Panc1 (cell line): ENCODE results near the gene MRPS12. TPM values are rescaled to one million over a fixed set of nuclear protein-coding genes. Genes with fewer than 3 reads are reported as not detected.
A peak's percentile ranks its signal among the peaks of the same experiment; 100 is the strongest.

Experiments used
- ATAC-seq: fragments of 200-7000 bp; cut with Tn5 transposase; 2 replicates; pipeline ENCODE4 v1.9.1; 2020; ENCODE audit warnings: mild to moderate bottlenecking, moderate library complexity
- BruUV-seq: library from RNA; stranded (reverse); fragments of 400-500 nt; replicated peaks from 2 replicates; lab custom pipeline; 2021; lab: Mats Ljungman, UMichigan
- CTCF ChIA-PET: fragments of 300-600 bp; sonication (Branson Sonifier 250); formaldehyde crosslinking; loops from one replicate; lab custom pipeline; 2022; ENCODE audit warnings: antibody characterized with exemption; lab: Charles Lee
- POLR2A ChIA-PET: fragments of 300-600 bp; sonication (Branson Sonifier 250); formaldehyde crosslinking; loops from one replicate; lab custom pipeline; 2022; ENCODE audit warnings: antibody characterized with exemption; lab: Charles Lee
- DNase-seq: peaks from one replicate; pipeline ENCODE4 v3.0.0-alpha.2; 2010; ENCODE audit warnings: low read depth, low spot score
- H3K27ac ChIP-seq: 2 replicates; pipeline ENCODE4 v1.5.1; 2011; ENCODE audit warnings: mild to moderate bottlenecking, low read length, inconsistent platforms
- H3K27me3 ChIP-seq: fragments of 200-500 bp; sonication (Bioruptor generic); 2 replicates; pipeline ENCODE4 v1.6.0; 2014; ENCODE audit warnings: low read length, inconsistent platforms; ENCODE audit not compliant: control insufficient read depth, insufficient read depth
- H3K36me3 ChIP-seq: fragments of 200-500 bp; sonication (Bioruptor generic); 2 replicates; pipeline ENCODE4 v1.5.1; 2014; ENCODE audit warnings: inconsistent platforms, mild to moderate bottlenecking, low read length, moderate library complexity; ENCODE audit not compliant: control insufficient read depth, insufficient read depth
- H3K4me1 ChIP-seq: 2 replicates; pipeline ENCODE4 v1.5.1; 2011; ENCODE audit warnings: inconsistent platforms, mild to moderate bottlenecking, low read length, moderate library complexity; ENCODE audit not compliant: control insufficient read depth, insufficient read depth
- H3K4me3 ChIP-seq, 2 experiments: 2 replicates each; pipeline ENCODE4 v1.5.1; 2011 to 2012; ENCODE audit warnings: low read depth in 2 of 2, low read length in 2 of 2, mild to moderate bottlenecking in 2 of 2, inconsistent platforms in 1 of 2, moderate library complexity in 1 of 2
- H3K9me3 ChIP-seq: fragments of 200-500 bp; sonication (Bioruptor generic); 2 replicates; pipeline ENCODE4 v1.5.1; 2014; ENCODE audit warnings: low read depth, mild to moderate bottlenecking, inconsistent platforms, low read length, moderate library complexity; ENCODE audit not compliant: control insufficient read depth, insufficient read depth
- POLR2AphosphoS5 ChIP-seq: IDR thresholded peaks from 2 replicates; pipeline ENCODE4 v1.6.1; 2012; ENCODE audit warnings: mild to moderate bottlenecking, low read depth, low read length, moderate library complexity
- SIN3A ChIP-seq: IDR thresholded peaks from 2 replicates; pipeline ENCODE4 v1.6.1; 2012; ENCODE audit warnings: low read depth, mild to moderate bottlenecking, low read length, moderate library complexity, borderline replicate concordance; ENCODE audit not compliant: insufficient read depth
- TCF7L2 ChIP-seq: IDR thresholded peaks from 2 replicates; pipeline ENCODE4 v1.6.1; 2011; ENCODE audit warnings: mild to moderate bottlenecking, low read depth, low read length, inconsistent platforms
- in situ Hi-C: cut with HindIII; loops from 2 replicates; pipeline ENCODE4 v1.10.0; 2016; ENCODE audit warnings: low sequenced_read_pairs, low pct_unique_long_range_greater_than_20kb
- intact Hi-C: fragments of 100-400 bp; cut with micrococcal nuclease; formaldehyde crosslinking; loops from one replicate; pipeline ENCODE4 v1.10.0; 2022; ENCODE audit not compliant: unreplicated experiment
- total RNA-seq: library from RNA; stranded (reverse); gene quantifications from one replicate; pipeline ENCODE4 v1.2.1, GENCODE V29; 2021; ENCODE audit not compliant: unreplicated experiment
- TF ChIP-seq, protein P1 (sequence below), 2 experiments: IDR thresholded peaks; 2 replicates each; pipeline ENCODE4 v1.6.1; 2011 to 2012; ENCODE audit warnings: low read depth in 2 of 2, control low read depth in 1 of 2, low read length in 1 of 2, mild to moderate bottlenecking in 1 of 2, moderate library complexity in 1 of 2; ENCODE audit not compliant: insufficient read depth in 1 of 2
- TF ChIP-seq, protein P2 (sequence below): fragments of 450-650 bp; IDR thresholded peaks from 2 replicates; pipeline ENCODE4 v1.5.1; 2017; ENCODE audit warnings: mild to moderate bottlenecking

MRPS12 gene
- total RNA-seq, 1 experiment from 2014 or later, result 511 TPM

DNA sequence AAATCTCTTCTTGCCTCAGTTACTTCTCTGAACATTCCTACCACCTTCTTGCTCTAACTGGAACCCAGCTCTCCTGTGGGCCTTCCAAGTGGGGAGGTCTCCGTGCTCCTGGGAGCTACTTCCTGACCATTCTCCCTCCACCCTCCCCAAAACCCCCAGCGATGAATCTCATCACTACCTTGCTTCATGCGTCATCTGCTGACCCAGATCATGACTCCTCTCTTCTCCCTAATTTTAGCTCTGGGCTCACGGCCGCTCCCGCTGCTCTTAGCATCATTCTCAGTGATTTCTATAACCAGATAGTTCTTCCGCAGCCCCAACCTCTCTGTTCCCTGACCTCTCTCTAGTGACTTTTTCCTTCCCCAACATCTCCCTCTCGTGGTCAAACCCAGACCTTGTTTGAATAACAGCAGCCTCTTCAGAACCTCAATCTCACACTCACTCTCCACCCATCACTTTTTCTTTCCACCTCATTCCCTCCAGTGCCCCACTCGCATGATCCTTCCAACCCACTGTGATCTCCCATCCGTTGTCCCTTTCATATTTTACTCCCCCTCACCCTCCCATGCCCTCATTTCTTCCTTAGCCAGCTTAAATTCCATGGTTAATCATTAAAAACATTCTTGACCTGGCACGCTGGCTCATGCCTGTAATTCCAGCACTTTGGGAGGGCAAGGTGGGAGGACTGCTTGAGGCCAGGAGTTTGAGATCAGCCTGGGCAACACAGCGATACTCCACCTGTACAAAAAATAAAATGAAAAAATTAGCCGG lies 21.8 kb downstream of the MRPS12 start:
- in situ Hi-C loops, result no loop called here
- TSS peak; percentile 51 for BruUV-seq
- POLR2A ChIA-PET, result interaction anchor here (1.1 to 1.2 kb wide), 2 partner anchors 22 to 45 kb away, joined by 4 to 9 read pairs; no protein-coding TSS in a partner anchor
- no peak overlapping the region for H3K4me3 ChIP-seq
- H3K27me3 ChIP-seq, result no peaks in the 10 kb centered on the region
- H3K27ac ChIP-seq, result no peak overlapping the region
- CTCF ChIA-PET, result interaction anchor here (0.6 kb wide), 1 partner anchor 9 kb away, joined by 5 read pairs; no protein-coding TSS in a partner anchor
- H3K4me1 ChIP-seq, result no peaks in the 10 kb centered on the region
- intact Hi-C loops, result no loop called here
- no peaks in the 10 kb centered on the region for H3K9me3 ChIP-seq
- ATAC-seq (peak; percentile 10; the same call in 1 of the 2 replicates), DNase-seq (no peak)
- no peak for TF ChIP-seq SIN3A
- peak; percentile 70; the same call in 1 of the 2 replicates for TF ChIP-seq POLR2AphosphoS5
- no peak for TF ChIP-seq TCF7L2
- TF ChIP-seq, protein P1, sequence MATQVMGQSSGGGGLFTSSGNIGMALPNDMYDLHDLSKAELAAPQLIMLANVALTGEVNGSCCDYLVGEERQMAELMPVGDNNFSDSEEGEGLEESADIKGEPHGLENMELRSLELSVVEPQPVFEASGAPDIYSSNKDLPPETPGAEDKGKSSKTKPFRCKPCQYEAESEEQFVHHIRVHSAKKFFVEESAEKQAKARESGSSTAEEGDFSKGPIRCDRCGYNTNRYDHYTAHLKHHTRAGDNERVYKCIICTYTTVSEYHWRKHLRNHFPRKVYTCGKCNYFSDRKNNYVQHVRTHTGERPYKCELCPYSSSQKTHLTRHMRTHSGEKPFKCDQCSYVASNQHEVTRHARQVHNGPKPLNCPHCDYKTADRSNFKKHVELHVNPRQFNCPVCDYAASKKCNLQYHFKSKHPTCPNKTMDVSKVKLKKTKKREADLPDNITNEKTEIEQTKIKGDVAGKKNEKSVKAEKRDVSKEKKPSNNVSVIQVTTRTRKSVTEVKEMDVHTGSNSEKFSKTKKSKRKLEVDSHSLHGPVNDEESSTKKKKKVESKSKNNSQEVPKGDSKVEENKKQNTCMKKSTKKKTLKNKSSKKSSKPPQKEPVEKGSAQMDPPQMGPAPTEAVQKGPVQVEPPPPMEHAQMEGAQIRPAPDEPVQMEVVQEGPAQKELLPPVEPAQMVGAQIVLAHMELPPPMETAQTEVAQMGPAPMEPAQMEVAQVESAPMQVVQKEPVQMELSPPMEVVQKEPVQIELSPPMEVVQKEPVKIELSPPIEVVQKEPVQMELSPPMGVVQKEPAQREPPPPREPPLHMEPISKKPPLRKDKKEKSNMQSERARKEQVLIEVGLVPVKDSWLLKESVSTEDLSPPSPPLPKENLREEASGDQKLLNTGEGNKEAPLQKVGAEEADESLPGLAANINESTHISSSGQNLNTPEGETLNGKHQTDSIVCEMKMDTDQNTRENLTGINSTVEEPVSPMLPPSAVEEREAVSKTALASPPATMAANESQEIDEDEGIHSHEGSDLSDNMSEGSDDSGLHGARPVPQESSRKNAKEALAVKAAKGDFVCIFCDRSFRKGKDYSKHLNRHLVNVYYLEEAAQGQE (IDR thresholded peaks at IDR 0.05; ENCODE audit: insufficient read depth in 1 of 2, low read depth in 2 of 2, low read length in 1 of 2), result no peak
- TF ChIP-seq, protein P2, sequence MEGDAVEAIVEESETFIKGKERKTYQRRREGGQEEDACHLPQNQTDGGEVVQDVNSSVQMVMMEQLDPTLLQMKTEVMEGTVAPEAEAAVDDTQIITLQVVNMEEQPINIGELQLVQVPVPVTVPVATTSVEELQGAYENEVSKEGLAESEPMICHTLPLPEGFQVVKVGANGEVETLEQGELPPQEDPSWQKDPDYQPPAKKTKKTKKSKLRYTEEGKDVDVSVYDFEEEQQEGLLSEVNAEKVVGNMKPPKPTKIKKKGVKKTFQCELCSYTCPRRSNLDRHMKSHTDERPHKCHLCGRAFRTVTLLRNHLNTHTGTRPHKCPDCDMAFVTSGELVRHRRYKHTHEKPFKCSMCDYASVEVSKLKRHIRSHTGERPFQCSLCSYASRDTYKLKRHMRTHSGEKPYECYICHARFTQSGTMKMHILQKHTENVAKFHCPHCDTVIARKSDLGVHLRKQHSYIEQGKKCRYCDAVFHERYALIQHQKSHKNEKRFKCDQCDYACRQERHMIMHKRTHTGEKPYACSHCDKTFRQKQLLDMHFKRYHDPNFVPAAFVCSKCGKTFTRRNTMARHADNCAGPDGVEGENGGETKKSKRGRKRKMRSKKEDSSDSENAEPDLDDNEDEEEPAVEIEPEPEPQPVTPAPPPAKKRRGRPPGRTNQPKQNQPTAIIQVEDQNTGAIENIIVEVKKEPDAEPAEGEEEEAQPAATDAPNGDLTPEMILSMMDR, result no peak
- H3K36me3 ChIP-seq, result no peaks in the 10 kb centered on the region

DNA sequence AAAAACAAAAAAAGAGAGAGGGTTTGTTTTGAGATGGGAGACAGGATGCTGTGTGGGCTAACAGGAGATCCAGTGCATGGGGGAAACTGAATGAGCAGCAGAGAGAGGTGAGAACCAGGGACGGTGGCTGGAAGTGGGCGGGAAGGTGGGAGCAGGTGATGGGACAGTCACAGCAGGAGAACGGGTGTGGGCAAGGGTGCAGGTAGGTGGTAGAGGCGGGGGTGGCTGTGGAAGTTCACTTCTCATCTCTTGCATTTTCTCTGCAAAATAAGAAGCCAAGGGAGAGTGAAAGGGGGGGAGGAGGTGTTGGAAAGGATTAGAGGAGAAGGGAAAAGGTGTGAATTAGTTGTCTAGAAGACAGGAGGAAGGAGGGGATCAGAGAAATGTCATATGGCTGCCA lies 22.9 kb downstream of the MRPS12 start:
- TF ChIP-seq, protein P1 (IDR thresholded peaks at IDR 0.05; ENCODE audit: insufficient read depth in 1 of 2, low read depth in 2 of 2, low read length in 1 of 2), result peak in 1 of 2 experiments; percentile 16; a peak in 1 of 4 replicates
- TF ChIP-seq POLR2AphosphoS5 (no peak; the same call in 1 of the 2 replicates), SIN3A (no peak), TCF7L2 (no peak)
- Histone ChIP-seq H3K9me3 (no peaks in the 10 kb centered on the region), H3K4me3 (no peak overlapping the region), H3K4me1 (no peaks in the 10 kb centered on the region), H3K36me3 (no peaks in the 10 kb centered on the region), H3K27ac (no peak overlapping the region), H3K27me3 (no peaks in the 10 kb centered on the region)
- DNase-seq (no peak), ATAC-seq (no peak)
- ChIA-PET POLR2A (interaction anchor here (0.5 to 1.2 kb wide), 5 partner anchors 10 to 1211 kb away, joined by 3 to 8 read pairs (median 4); partner anchors contain the start of gene LRFN1), CTCF (interaction anchor here (0.6 kb wide), 2 partner anchors 264 to 1211 kb away, joined by 3 to 4 read pairs; no protein-coding TSS in a partner anchor)
- in situ Hi-C loops (no loop called here), intact Hi-C loops (no loop called here)
- BruUV-seq, result no TSS peak
